HG03060 (cell line): ENCODE data around the gene TP73.

Experiments
- ATAC-seq: cut with Tn5 transposase; IDR thresholded peaks from one replicate; pipeline ENCODE4 v1.9.1; 2021; ENCODE audit warnings: low read depth, moderate number of reproducible peaks; ENCODE audit not compliant: unreplicated experiment

Gene TP73

DNA sequence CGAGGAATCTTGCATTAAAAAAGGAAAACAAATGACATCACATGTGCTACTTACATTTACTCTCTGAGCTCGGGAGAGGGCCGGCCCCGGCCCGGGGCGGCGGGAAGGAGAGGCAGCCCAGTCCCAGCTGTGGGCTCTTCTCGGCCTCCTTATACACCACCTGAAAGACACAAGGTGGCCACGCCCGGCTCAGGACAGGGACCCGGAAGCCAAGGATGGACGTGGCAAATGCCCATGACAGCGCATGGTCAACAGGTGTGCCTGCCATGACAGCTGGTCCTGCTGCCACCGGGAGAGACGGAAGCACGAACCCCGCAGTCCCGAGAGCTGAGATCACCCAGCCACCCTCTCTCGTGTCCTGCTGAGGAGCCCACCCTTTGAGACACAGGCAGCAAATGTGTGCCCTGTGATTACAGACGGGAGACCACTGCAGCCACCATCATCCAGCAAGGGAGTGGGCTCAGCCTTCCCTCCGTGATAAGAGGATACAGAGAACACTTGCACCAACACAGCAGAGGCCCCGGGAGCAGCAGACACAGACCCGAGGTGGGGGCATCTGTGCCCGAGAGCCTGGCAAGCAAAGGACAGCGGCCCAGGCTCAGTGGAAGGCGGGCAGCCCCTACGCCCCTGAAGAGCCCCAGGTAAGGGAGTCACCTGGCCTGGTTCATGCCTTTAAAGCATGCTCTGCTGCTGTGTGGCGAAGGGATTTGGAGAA, 18.8 kb upstream of the TP73 start:
- ATAC-seq = no peak

DNA sequence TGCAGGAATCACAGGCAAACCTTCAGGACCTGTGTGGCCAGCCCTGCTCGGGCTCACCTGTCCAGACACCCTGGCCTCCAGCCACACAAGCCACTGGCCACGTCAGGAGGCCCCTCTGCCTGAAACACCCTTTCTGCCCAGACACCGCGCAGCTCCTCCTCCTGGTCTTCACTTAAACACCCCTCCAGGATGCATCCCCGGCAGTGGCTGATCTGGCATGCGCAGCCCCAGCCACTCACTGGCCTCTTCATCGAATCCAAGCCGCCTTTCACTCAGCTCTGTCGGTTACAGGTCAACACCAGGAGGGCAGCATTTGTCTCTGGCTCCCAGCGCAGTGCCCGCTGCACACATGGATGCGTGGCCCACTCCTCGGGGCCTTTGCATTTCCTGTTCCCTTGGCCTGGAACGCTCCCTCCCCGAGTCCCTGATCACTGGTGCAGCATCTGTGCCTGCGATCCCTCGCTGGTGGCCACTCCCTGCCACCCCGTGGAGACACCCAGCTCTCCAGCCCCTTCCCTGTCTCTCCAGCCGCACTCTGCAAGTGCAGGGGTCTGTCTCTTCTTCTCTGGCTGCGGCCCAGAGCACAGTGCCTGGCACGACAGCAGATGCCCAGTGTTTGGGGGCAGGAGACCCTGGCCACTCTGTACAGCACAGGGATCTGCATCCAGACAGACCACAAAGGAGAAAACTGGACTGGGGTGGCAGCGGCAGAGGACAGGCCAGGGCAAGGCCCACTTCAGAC, 18.1 kb upstream of the TP73 start:
- no peak for ATAC-seq

DNA sequence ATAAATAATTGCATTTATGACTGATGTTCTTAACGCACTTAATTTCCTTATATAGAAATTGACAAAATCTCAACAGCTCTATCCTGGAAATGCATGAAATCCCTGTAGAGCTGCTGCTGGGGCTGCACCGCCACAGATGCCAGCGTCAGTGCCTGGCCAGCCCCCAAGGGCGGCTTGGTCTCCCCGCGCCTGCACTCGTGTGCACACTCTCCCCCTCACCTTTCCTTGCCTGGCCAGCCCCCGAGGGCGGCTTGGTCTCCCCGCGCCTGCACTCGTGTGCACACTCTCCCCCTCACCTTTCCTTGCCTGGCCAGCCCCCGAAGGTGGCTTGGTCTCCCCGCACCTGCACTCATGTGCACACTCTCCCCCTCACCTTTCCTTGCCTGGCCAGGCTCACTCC, 16.2 kb upstream of the TP73 start:
- no peak for ATAC-seq

GRCh38 chr1:3636531-3636930, 15.8 kb upstream of the TP73 start:
- no peak for ATAC-seq

GRCh38 chr1:3638027-3638426, 14.3 kb upstream of the TP73 start:
- no peak for ATAC-seq

GRCh38 chr1:3638676-3639075, 13.6 kb upstream of the TP73 start:
- no peak for ATAC-seq

GRCh38 chr1:3639397-3639911, 12.9 kb upstream of the TP73 start:
- no peak for ATAC-seq

DNA sequence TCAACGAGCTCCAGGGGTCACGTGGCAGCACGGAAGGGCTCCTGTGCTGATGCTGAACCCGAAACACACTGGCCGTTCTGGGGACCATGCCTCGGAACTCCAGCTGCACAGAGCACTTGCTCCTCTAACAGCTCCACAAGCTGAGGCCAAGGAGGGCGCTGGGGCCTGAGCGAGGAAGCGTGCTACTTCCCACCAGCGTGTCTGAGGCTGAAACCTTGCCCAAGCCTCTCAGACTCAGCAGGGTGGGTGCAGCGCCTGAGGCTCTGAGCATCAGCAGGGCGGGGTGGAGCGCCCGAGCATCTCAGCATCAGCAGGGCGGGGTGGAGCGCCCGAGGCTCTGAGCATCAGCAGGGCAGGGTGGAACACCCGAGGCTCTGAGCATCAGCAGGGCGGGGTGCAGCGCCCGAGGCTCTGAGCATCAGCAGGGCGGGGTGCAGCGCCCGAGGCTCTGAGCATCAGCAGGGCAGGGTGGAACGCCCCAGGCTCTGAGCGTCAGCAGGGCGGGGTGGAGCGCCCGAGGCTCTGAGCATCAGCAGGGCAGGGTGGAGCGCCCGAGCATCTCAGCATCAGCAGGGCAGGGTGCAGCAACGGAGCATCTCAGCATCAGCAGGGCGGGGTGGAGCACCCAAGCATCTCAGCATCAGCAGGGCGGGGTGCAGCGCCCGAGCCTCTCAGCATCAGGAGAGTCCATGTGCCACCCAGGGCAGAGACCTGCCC, 12.0 kb upstream of the TP73 start:
- no peak for ATAC-seq

DNA sequence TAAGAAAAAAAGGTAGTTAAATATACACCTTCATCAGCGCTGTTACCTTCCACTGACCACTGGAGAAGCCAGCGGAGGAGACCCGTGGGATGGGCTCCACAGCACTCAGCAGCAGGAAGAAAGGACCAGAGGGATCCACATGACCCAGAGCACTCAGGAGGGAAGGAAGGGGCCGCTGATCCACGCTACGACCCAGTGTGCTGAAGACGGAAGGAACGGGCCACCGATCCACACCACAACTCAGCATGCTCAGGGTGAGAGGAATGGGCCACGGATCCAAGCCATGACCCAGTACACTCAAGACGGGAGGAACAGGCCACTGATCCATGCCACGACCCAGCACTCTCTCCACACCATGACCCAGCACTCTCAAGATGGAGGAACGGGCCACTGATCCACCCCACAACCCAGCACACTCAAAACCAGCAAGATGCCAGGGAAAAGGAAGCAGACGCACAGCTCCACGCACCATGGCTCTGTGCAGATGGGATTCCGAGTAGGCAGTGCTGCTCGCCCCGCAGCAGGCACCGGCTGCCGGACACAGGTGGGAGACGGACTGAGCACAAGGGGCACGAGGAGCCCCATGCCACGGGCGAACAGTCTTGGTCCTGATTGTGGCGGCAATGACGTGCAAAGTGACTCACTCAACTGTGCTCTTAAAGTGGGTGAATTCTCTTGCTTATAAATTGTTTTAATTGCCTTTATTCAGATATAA, 11.1 kb upstream of the TP73 start:
- no peak for ATAC-seq

DNA sequence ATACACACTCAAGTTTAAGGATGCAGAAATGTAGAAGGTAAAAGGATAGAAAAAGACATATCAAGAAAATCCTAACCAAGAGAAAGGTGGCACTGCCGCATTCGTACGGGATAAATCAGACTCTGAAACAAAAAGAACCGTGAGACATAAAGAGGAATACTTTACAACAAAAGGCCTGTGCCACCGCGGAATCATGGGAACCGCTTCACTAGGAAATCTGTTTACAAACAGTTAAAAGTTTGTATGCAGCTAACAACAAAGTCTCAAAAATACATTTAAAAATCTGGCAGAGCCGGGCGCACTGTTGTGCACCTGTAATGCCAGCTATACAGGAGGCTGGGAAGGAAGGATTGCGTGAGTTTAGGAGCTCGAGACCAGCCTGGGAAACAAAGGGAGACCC, 10.5 kb upstream of the TP73 start:
- ATAC-seq = no peak

GRCh38 chr1:3642919-3643675, 9.2 kb upstream of the TP73 start:
- ATAC-seq = no peak

DNA sequence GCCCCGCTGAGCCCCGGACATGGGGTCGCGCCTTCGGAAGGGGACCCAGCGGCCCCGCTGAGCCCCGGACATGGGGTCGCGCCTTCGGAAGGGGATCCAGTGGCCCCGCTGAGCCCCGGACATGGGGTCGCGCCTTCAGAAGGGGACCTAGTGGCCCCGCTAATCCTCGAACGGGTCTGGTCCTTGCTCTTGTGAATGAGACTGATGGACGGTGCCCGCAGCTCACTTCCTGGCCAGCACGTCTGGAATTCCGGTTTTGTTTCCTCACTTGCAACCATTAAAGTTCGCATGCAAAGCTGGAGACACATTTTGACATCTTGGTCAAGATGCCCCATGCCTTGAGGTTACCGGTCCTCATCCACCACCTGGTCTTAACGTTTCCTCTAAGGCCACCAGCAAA, 8.0 kb upstream of the TP73 start:
- no peak for ATAC-seq

GRCh38 chr1:3645247-3645646, 7.1 kb upstream of the TP73 start:
- no peak for ATAC-seq

GRCh38 chr1:3645666-3646355, 6.5 kb upstream of the TP73 start:
- no peak for ATAC-seq

GRCh38 chr1:3646596-3646995, 5.7 kb upstream of the TP73 start:
- no peak for ATAC-seq

- ATAC-seq = peak; percentile 65
These were observed 2.7 kb upstream of the TP73 start, which contains the start of gene WRAP73 for GRCh38 chr1:3649342-3650247. Gene WRAP73 (minus strand): TSS chr1:3650103. CDS start chr1:3649999, 104 bp downstream.

- no peak for ATAC-seq
These were observed 1.9 kb upstream of the TP73 start for GRCh38 chr1:3650248-3651025.
